ENCODE results near the gene GAS2L1.

- no peak for TF ChIP-seq SIN3A (IDR thresholded peaks at IDR 0.05; ENCODE audit: borderline replicate concordance, insufficient read depth, low read length)
- TF ChIP-seq REST (IDR thresholded peaks at IDR 0.05; ENCODE audit: insufficient read depth in 1 of 2, low read depth in 2 of 2, low read length in 2 of 2) = no peak
- no peak for TF ChIP-seq TAF1 (IDR thresholded peaks at IDR 0.05; ENCODE audit: borderline replicate concordance, insufficient read depth, low read length)
- TF ChIP-seq POLR2AphosphoS5 (IDR thresholded peaks at IDR 0.05; ENCODE audit: low read depth, low read length) = no peak
Observed at GRCh38 chr22:29267462-29267857, 39.0 kb upstream of the GAS2L1 start.
